K562 (cell line): ENCODE results near the gene TMLHE. TPM values are rescaled to one million over a fixed set of nuclear protein-coding genes. Genes with fewer than 3 reads are reported as not detected.

ENCODE experiments used
- CREB1 ChIP-seq, 2 experiments: sonication (generic) in 1 of 2; formaldehyde crosslinking in 1 of 2; IDR thresholded peaks; 2 replicates each; pipeline versions ENCODE4 v1.6.1 to v1.8.0; 2012 to 2022; ENCODE audit warnings: inconsistent platforms in 1 of 2, mild to moderate bottlenecking in 1 of 2, missing genetic modification reagents in 1 of 2, moderate library complexity in 1 of 2
- JUND ChIP-seq, 2 experiments: IDR thresholded peaks; 2 replicates in 1 of 2; 3 replicates in 1 of 2; pipeline ENCODE4 v1.6.1; 2011; ENCODE audit warnings: borderline replicate concordance in 2 of 2, low read depth in 2 of 2, low read length in 2 of 2, improper control_type of control experiment in 1 of 2, missing biosample characterization in 1 of 2, missing genetic modification characterization in 1 of 2, missing genetic modification reagents in 1 of 2
- KAT7 ChIP-seq: sonication (generic); formaldehyde crosslinking; IDR thresholded peaks from 2 replicates; pipeline ENCODE4 v1.8.0; 2022; ENCODE audit warnings: missing genetic modification reagents, mild to moderate bottlenecking, borderline replicate concordance
- MAZ ChIP-seq, 2 experiments: fragments of 450-650 bp in 1 of 2; sonication (generic) in 1 of 2; formaldehyde crosslinking; IDR thresholded peaks in 1 of 2; conservative IDR thresholded peaks in 1 of 2; 2 replicates each; pipeline versions ENCODE4 v1.4.0 to v1.5.0; 2020; ENCODE audit warnings: mild to moderate bottlenecking in 1 of 2, missing genetic modification reagents in 1 of 2
- NBN ChIP-seq: fragments of 450-650 bp; IDR thresholded peaks from 2 replicates; pipeline ENCODE4 v1.6.1; 2016; ENCODE audit warnings: low read depth, mild to moderate bottlenecking
- NCOA2 ChIP-seq, 2 experiments: fragments of 450-650 bp; IDR thresholded peaks; 2 replicates each; pipeline ENCODE4 v1.6.1; 2018; ENCODE audit warnings: mild to moderate bottlenecking in 2 of 2, moderate library complexity in 1 of 2; ENCODE audit not compliant: partially characterized antibody in 2 of 2
- POLR3A ChIP-seq: IDR thresholded peaks from 2 replicates; pipeline ENCODE4 v1.6.1; 2011; ENCODE audit warnings: borderline replicate concordance, mild to moderate bottlenecking, moderate library complexity; ENCODE audit not compliant: insufficient read length, insufficient read depth; ENCODE audit errors: extremely low read depth
- RBFOX2 ChIP-seq: fragments of 200-400 bp; formaldehyde crosslinking; IDR thresholded peaks from 2 replicates; pipeline ENCODE4 v1.6.1; 2017; ENCODE audit warnings: low read depth, mild to moderate bottlenecking, low read length, moderate library complexity
- SRF ChIP-seq, 2 experiments: fragments of 250-450, 450-650 bp in 1 of 2; sonication (Bioruptor Pico) in 1 of 2; sonication (generic) in 1 of 2; formaldehyde crosslinking; IDR thresholded peaks; 2 replicates each; pipeline versions ENCODE4 v1.5.0 to v1.5.1; 2020 to 2022; ENCODE audit warnings: mild to moderate bottlenecking in 1 of 2, missing genetic modification reagents in 1 of 2
- STAT5A ChIP-seq: IDR thresholded peaks from 2 replicates; pipeline ENCODE4 v1.6.1; 2012; ENCODE audit warnings: low read length, inconsistent platforms, borderline replicate concordance
- TAF1 ChIP-seq: IDR thresholded peaks from 2 replicates; pipeline ENCODE4 v1.6.1; 2011; ENCODE audit warnings: mild to moderate bottlenecking, low read length, moderate library complexity; ENCODE audit not compliant: insufficient read depth, control insufficient read depth, severe bottlenecking; ENCODE audit errors: extremely low read depth
- TBP ChIP-seq: optimal IDR thresholded peaks from 2 replicates; pipeline ENCODE3; 2011; ENCODE audit warnings: low read depth, low read length, improper control_type of control experiment
- YY1 ChIP-seq, 3 experiments: IDR thresholded peaks; 2 replicates each; pipeline ENCODE4 v1.6.1; 2011; ENCODE audit warnings: low read length in 2 of 3, mild to moderate bottlenecking in 2 of 3, moderate library complexity in 2 of 3, borderline replicate concordance in 1 of 3, control low read depth in 1 of 3, low read depth in 1 of 3; ENCODE audit not compliant: insufficient read depth in 3 of 3, insufficient replicate concordance in 2 of 3, control insufficient read depth in 1 of 3, insufficient read length in 1 of 3; ENCODE audit errors: extremely low read depth in 1 of 3
- ZFX ChIP-seq: sonication (generic); formaldehyde crosslinking; IDR thresholded peaks from 2 replicates; pipeline ENCODE4 v1.8.0; 2022; ENCODE audit warnings: mild to moderate bottlenecking, missing genetic modification reagents, moderate library complexity
- polyA plus RNA-seq, 8 experiments: library from polyadenylated mRNA; depleted of rRNA in 4 of 8; stranded (reverse) in 5 of 8; unstranded in 3 of 8; fragments of >200 nt; fragmentation: Nextera tagmentation in 2 of 8; fragmentation: Illumina TruSeq in 1 of 8; extraction: Ambion mirVana in 2 of 8; extraction: Trizol in 1 of 8; gene quantifications; 2 replicates each; pipeline versions ENCODE4 v1.2.1 to v1.2.3, GENCODE V29; 2011 to 2014; ENCODE audit warnings: inconsistent platforms in 1 of 8, missing spikeins in 1 of 8
- total RNA-seq, 7 experiments: library from RNA; depleted of rRNA in 6 of 7; stranded (reverse); fragments of >200 nt in 6 of 7; fragmentation: Illumina TruSeq in 2 of 7; extraction: Trizol in 2 of 7; gene quantifications; 2 replicates each; pipeline versions ENCODE4 v1.2.1 to v1.2.3, GENCODE V29; 2011 to 2021; ENCODE audit warnings: low replicate concordance in 1 of 7
- TF ChIP-seq, protein P1 (sequence below), 2 experiments: IDR thresholded peaks; 2 replicates each; pipeline ENCODE4 v1.6.1; 2012; ENCODE audit warnings: improper control_type of control experiment in 2 of 2, low read depth in 2 of 2, low read length in 2 of 2, borderline replicate concordance in 1 of 2

Gene TMLHE
- total and polyA plus RNA-seq, 9 of the 15 experiments (the other 6 are each of a cell fraction or from before 2014, with no cell fraction given), result 6.5 to 34.3 (median 17.9) TPM

- TF ChIP-seq POLR3A (no peak), NBN (no peak), KAT7 (peak; percentile 26; the same call in 1 of the 2 replicates), YY1 (IDR thresholded peaks at IDR 0.05; ENCODE audit: borderline replicate concordance in 1 of 3, control insufficient read depth in 1 of 3, extremely low read depth in 1 of 3, insufficient read depth in 3 of 3, insufficient read length in 1 of 3, insufficient replicate concordance in 2 of 3, low read depth in 1 of 3, low read length in 2 of 3) (peak in 2 of 3 experiments; percentile 4 to 22), TAF1 (peak; percentile 40), ZFX (peak; percentile 97), SRF (CRISPR knock-in tag; IDR thresholded peaks at IDR 0.05) (peak in 1 of 2 experiments; percentile 65; a peak in 1 of 4 replicates), STAT5A (no peak), RBFOX2 (peak; percentile 76), NCOA2 (IDR thresholded peaks at IDR 0.05; ENCODE audit: partially characterized antibody in 2 of 2) (no peak), CREB1 (IDR thresholded peaks at IDR 0.05) (0 out of 2 replicates have a peak, but pooled peaks have one; percentile 27), CREB1 (CRISPR knock-in tag; IDR thresholded peaks at IDR 0.05) (0 out of 2 replicates have a peak, but pooled peaks have one; percentile 18), MAZ (CRISPR knock-in tag; conservative IDR thresholded peaks at IDR 0.05 in 1 of 2, IDR thresholded peaks at IDR 0.05 in 1 of 2) (peak in 1 of 2 experiments; percentile 29; a peak in 1 of 4 replicates), JUND (IDR thresholded peaks at IDR 0.05; ENCODE audit: borderline replicate concordance, low read depth, low read length) (no peak), JUND (tag; IDR thresholded peaks at IDR 0.05; ENCODE audit: borderline replicate concordance, low read depth, low read length) (no peak; the same call in 2 of the 3 replicates), TBP (peak; percentile 29)
- TF ChIP-seq, protein P1, sequence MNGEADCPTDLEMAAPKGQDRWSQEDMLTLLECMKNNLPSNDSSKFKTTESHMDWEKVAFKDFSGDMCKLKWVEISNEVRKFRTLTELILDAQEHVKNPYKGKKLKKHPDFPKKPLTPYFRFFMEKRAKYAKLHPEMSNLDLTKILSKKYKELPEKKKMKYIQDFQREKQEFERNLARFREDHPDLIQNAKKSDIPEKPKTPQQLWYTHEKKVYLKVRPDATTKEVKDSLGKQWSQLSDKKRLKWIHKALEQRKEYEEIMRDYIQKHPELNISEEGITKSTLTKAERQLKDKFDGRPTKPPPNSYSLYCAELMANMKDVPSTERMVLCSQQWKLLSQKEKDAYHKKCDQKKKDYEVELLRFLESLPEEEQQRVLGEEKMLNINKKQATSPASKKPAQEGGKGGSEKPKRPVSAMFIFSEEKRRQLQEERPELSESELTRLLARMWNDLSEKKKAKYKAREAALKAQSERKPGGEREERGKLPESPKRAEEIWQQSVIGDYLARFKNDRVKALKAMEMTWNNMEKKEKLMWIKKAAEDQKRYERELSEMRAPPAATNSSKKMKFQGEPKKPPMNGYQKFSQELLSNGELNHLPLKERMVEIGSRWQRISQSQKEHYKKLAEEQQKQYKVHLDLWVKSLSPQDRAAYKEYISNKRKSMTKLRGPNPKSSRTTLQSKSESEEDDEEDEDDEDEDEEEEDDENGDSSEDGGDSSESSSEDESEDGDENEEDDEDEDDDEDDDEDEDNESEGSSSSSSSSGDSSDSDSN (IDR thresholded peaks at IDR 0.05; ENCODE audit: borderline replicate concordance in 1 of 2, low read depth in 2 of 2, low read length in 2 of 2), result 0 out of 4 replicates have a peak, but pooled peaks of 1 of the 2 experiments have one; percentile 24
Measured at GRCh38 chrX:155612312-155613224, at the start of gene TMLHE, which contains the start of gene SPRY3 (continued).
